Vagina (tissue), 2 donors: ENCODE measurements around the gene FOXE1.

Experiments
- POLR2A ChIP-seq, 2 donors: fragments of 450-650 bp; IDR thresholded peaks; one replicate each; pipeline ENCODE4 v1.6.1; 2017; ENCODE audit warnings: antibody characterized with exemption in 2 of 2, mild to moderate bottlenecking in 2 of 2, moderate library complexity in 2 of 2
- TF ChIP-seq, protein P1 (sequence below), 3 experiments: fragments of 450-650 bp in 2 of 3; fragments of 200-600 bp in 1 of 3; sonication (generic) in 1 of 3; IDR thresholded peaks; one replicate each; pipeline ENCODE4 v1.5.1; 2017 to 2019; ENCODE audit warnings: antibody characterized with exemption in 3 of 3, mild to moderate bottlenecking in 2 of 3, moderate library complexity in 2 of 3

DNA sequence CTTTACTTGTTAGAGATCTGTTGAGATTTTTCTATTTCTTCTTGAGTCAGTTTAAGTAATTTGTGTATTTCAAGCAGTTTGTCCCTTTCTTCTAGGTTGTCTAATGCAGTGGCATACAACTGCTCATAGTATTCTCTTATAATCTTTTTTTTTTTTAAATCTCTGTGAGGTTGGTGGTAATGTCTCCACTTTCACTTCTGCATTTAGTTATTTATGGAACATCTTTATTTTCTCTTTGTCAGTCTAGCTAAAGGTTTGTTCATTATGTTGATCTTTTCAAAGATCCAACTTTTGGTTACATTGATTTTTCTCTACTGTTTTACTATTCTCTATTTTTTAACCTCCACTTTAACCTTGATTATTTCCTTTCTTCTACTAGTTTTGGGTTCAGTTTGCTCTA is 13.8 kb downstream of the FOXE1 start:
- TF ChIP-seq, protein P1, sequence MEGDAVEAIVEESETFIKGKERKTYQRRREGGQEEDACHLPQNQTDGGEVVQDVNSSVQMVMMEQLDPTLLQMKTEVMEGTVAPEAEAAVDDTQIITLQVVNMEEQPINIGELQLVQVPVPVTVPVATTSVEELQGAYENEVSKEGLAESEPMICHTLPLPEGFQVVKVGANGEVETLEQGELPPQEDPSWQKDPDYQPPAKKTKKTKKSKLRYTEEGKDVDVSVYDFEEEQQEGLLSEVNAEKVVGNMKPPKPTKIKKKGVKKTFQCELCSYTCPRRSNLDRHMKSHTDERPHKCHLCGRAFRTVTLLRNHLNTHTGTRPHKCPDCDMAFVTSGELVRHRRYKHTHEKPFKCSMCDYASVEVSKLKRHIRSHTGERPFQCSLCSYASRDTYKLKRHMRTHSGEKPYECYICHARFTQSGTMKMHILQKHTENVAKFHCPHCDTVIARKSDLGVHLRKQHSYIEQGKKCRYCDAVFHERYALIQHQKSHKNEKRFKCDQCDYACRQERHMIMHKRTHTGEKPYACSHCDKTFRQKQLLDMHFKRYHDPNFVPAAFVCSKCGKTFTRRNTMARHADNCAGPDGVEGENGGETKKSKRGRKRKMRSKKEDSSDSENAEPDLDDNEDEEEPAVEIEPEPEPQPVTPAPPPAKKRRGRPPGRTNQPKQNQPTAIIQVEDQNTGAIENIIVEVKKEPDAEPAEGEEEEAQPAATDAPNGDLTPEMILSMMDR (IDR thresholded peaks at IDR 0.05): no peak
- TF ChIP-seq POLR2A (IDR thresholded peaks at IDR 0.05): no peak
